Peyer's patch (tissue), 4 donors: ENCODE results near the gene NUDT1. TPM values are rescaled to one million over a fixed set of nuclear protein-coding genes. Genes with fewer than 3 reads are reported as not detected.

Experiments used
- DNase-seq, 3 donors: peaks; one replicate each; pipeline ENCODE4 v3.0.0-alpha.2; 2017 to 2019
- H3K27ac ChIP-seq, 4 donors: fragments of 200-600 bp; sonication (generic); one replicate each; pipeline ENCODE4 v1.5.1; 2016 to 2019
- H3K27me3 ChIP-seq, 2 donors: fragments of 200-600 bp; sonication (generic); one replicate each; pipeline ENCODE4 v1.5.1; 2019
- H3K36me3 ChIP-seq, 3 donors: fragments of 200-600 bp; sonication (generic); one replicate each; pipeline ENCODE4 v1.5.1; 2016 to 2019
- H3K4me1 ChIP-seq, 4 donors: fragments of 200-600 bp; sonication (generic); one replicate each; pipeline ENCODE4 v1.5.1; 2016 to 2019
- H3K4me3 ChIP-seq, 4 donors: fragments of 200-600 bp; sonication (generic); 1 replicate in 3 of 4; 2 replicates in 1 of 4; pipeline ENCODE4 v1.5.1; 2016 to 2019; ENCODE audit warnings: mild to moderate bottlenecking in 1 of 4
- H3K9me3 ChIP-seq, 4 donors: fragments of 200-600 bp; sonication (generic); one replicate each; pipeline ENCODE4 v1.5.1; 2016 to 2019; ENCODE audit warnings: mild to moderate bottlenecking in 1 of 4
- CTCF ChIP-seq, 6 experiments: fragments of 450-650 bp in 4 of 6; fragments of 200-600 bp in 2 of 6; sonication (generic) in 1 of 6; IDR thresholded peaks; one replicate each; pipeline ENCODE4 v1.5.1; 2017 to 2019; ENCODE audit warnings: antibody characterized with exemption in 6 of 6, mild to moderate bottlenecking in 3 of 6, moderate library complexity in 1 of 6
- POLR2A ChIP-seq, 2 donors: fragments of 450-650 bp; IDR thresholded peaks; one replicate each; pipeline ENCODE4 v1.5.1; 2017; ENCODE audit warnings: antibody characterized with exemption in 2 of 2, mild to moderate bottlenecking in 2 of 2, moderate library complexity in 2 of 2
- total RNA-seq, 4 donors: library from RNA; depleted of rRNA; stranded (reverse); fragments of >200 nt; gene quantifications; one replicate each; pipeline ENCODE4 v1.1.0, GENCODE V29; 2016

The NUDT1 gene
- total RNA-seq, 4 donors from 2014 or later = 3.2 to 75.1 (median 11.6) TPM

- Histone ChIP-seq H3K27me3 (no peaks in the 10 kb centered on the region), H3K36me3 (no peaks in the 10 kb centered on the region), H3K4me3 (no peak overlapping the region), H3K27ac (peak overlapping the region; percentile 42 to 62 (median 52)), H3K4me1 (no peaks in the 10 kb centered on the region), H3K9me3 (no peaks in the 10 kb centered on the region)
- TF ChIP-seq POLR2A (IDR thresholded peaks at IDR 0.05) (no peak), CTCF (IDR thresholded peaks at IDR 0.05) (no peak)
- DNase-seq = peak in 1 of 3 donors; percentile 35
Observed at GRCh38 chr7:2299870-2300512, 58.0 kb downstream of the NUDT1 start.

Other genes with a start within 250 kb of the NUDT1 start
- gene MAD1L1, start 9.3 kb upstream of the NUDT1 start, total RNA-seq = 100 to 1,000 TPM in 1 of 4 donors, 10 to 100 TPM in 3; 43.9 to 417 (median 59.1) TPM
- 10 to 100 TPM in 3 of 4 donors, 1 to 10 TPM in 1; 8.1 to 19.0 (median 13.0) TPM for gene MRM2, start within 50 bp of the NUDT1 start, total RNA-seq
- gene SNX8, start 72.2 kb downstream of the NUDT1 start, total RNA-seq = 10 to 100 TPM; 10.5 to 38.8 (median 19.2) TPM
- 100 to 1,000 TPM in 2 of 4 donors, 10 to 100 TPM in 2; 75.3 to 156 (median 97.4) TPM for gene EIF3B, start 112.6 kb downstream of the NUDT1 start, total RNA-seq
- 10 to 100 TPM in 3 of 4 donors, 1 to 10 TPM in 1; 6.0 to 17.3 (median 13.1) TPM for gene CHST12, start 161.4 kb downstream of the NUDT1 start, total RNA-seq
- gene GRIFIN, start 234.2 kb downstream of the NUDT1 start, total RNA-seq = not detected